OCI-LY7 (cell line): ENCODE data around the gene TMEM41A. TPM values are rescaled to one million over a fixed set of nuclear protein-coding genes. Genes with fewer than 3 reads are reported as not detected.
"Not testable (repeated sequence)": the region's sequence is repeated elsewhere in the genome, so short reads cannot be mapped to it uniquely, and the experiment has no call there.

ENCODE experiments used
- BruUV-seq: library from RNA; stranded (reverse); fragments of 400-500 nt; replicated peaks from 2 replicates; lab custom pipeline; 2021; lab: Mats Ljungman, UMichigan
- CTCF ChIA-PET: fragments of 300-600 bp; sonication (Branson Sonifier 250); formaldehyde crosslinking; loops from one replicate; lab custom pipeline; 2022; ENCODE audit warnings: antibody characterized with exemption; ENCODE audit not compliant: unreplicated experiment; lab: Charles Lee
- POLR2A ChIA-PET: fragments of 300-600 bp; sonication (Branson Sonifier 250); formaldehyde crosslinking; loops from one replicate; lab custom pipeline; 2022; ENCODE audit warnings: antibody characterized with exemption; lab: Charles Lee
- DNase-seq: peaks from one replicate; pipeline ENCODE4 v3.0.0-alpha.2; 2015; ENCODE audit warnings: low spot score
- H2AFZ ChIP-seq: fragments of 200-600 bp; sonication (generic), shearing (Covaris generic); 2 replicates; pipeline ENCODE4 v1.6.1; 2014; ENCODE audit warnings: mild to moderate bottlenecking, antibody characterized with exemption, low read length, moderate library complexity
- H3K27ac ChIP-seq: fragments of 200-600 bp; sonication (generic); 2 replicates; pipeline ENCODE4 v1.5.1; 2014; ENCODE audit warnings: mixed run types, low read depth, mild to moderate bottlenecking, moderate library complexity, low read length, inconsistent platforms; ENCODE audit not compliant: poor library complexity, severe bottlenecking
- H3K36me3 ChIP-seq: fragments of 200-600 bp; sonication (generic); 2 replicates; pipeline ENCODE4 v1.6.1; 2014; ENCODE audit warnings: mild to moderate bottlenecking, antibody characterized with exemption, low read length, moderate library complexity, mixed read lengths; ENCODE audit not compliant: insufficient read depth
- H3K4me1 ChIP-seq: fragments of 200-600 bp; sonication (generic); 2 replicates; pipeline ENCODE4 v1.5.1; 2014; ENCODE audit warnings: mild to moderate bottlenecking, low read length; ENCODE audit not compliant: insufficient read depth, poor library complexity, severe bottlenecking
- H3K4me2 ChIP-seq: fragments of 200-600 bp; sonication (generic); 2 replicates; pipeline ENCODE4 v1.6.1; 2014; ENCODE audit warnings: mild to moderate bottlenecking, low read length
- H3K4me3 ChIP-seq: fragments of 200-600 bp; sonication (generic); 2 replicates; pipeline ENCODE4 v1.5.1; 2014; ENCODE audit warnings: mild to moderate bottlenecking, low read depth, low read length; ENCODE audit not compliant: poor library complexity, severe bottlenecking
- H3K79me2 ChIP-seq: fragments of 200-600 bp; sonication (generic); 2 replicates; pipeline ENCODE4 v1.6.1; 2016; ENCODE audit warnings: low read depth, mild to moderate bottlenecking, low read length, moderate library complexity, mixed read lengths; ENCODE audit not compliant: insufficient read depth
- H3K9me2 ChIP-seq: fragments of 200-600 bp; sonication (generic); 2 replicates; pipeline ENCODE4 v1.6.1; 2016; ENCODE audit warnings: mild to moderate bottlenecking, low read length, mixed read lengths; ENCODE audit not compliant: insufficient read depth
- H3K9me3 ChIP-seq: fragments of 200-600 bp; sonication (generic); 2 replicates; pipeline ENCODE4 v1.6.1; 2014; ENCODE audit warnings: mild to moderate bottlenecking, mixed run types, low read length, mixed read lengths
- H4K20me1 ChIP-seq: fragments of 200-600 bp; sonication (generic); 2 replicates; pipeline ENCODE4 v1.6.1; 2014; ENCODE audit warnings: mild to moderate bottlenecking, antibody characterized with exemption, low read length, moderate library complexity, mixed read lengths; ENCODE audit not compliant: insufficient read depth
- EZH2phosphoT487 ChIP-seq: fragments of 200-600 bp; sonication (generic); IDR thresholded peaks from 2 replicates; pipeline ENCODE4 v1.6.1; 2018; ENCODE audit warnings: low read depth, borderline replicate concordance, mild to moderate bottlenecking, mixed run types, antibody characterized with exemption, low read length, moderate library complexity, mixed read lengths
- intact Hi-C: fragments of 100-400 bp; cut with micrococcal nuclease; formaldehyde crosslinking; loops from one replicate; pipeline ENCODE4 v1.10.0; 2022; ENCODE audit not compliant: unreplicated experiment
- total RNA-seq, 2 experiments: library from RNA; depleted of rRNA in 1 of 2; stranded (reverse); fragments of >200 nt in 1 of 2; shearing (Covaris generic) in 1 of 2; gene quantifications; 2 replicates each; pipeline ENCODE4 v1.2.3, GENCODE V29; 2014 to 2022
- TF ChIP-seq, protein P1 (sequence below): fragments of 200-600 bp; sonication (generic); conservative IDR thresholded peaks from 2 replicates; pipeline ENCODE4 v1.5.1; 2014; ENCODE audit warnings: mild to moderate bottlenecking, antibody characterized with exemption, low read length, moderate library complexity, mixed read lengths

The TMEM41A gene
- total RNA-seq, 2 experiments from 2014 or later = 7.0 to 11.0 TPM

DNA sequence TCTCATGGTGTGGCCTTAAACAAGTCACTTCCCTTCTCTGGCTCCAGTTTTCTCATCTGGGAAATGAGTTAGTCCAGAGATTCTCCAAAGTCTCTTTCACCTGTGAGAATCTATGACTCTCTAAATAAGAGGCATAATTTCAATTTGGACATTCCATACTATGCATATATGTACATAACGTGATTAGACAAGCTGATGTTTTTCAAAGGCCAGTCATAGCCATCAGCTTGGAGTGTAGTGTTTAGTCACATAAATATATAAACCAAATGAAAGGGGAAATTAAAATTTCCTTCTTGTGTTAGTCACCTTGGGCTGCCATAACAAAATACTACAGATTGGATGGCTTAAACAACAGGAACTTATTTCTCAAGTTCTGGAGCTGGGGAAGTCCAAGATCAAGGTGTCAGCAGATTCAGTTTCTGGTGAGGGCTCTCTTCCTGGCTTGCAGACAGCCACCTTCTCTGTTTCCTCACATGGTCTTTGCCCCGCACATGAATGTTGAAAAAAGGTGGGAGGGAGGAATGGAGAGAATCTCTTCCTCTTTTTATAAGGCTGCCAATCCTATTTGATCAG is 19.4 kb downstream of the TMEM41A start:
- H3K36me3 ChIP-seq = no peaks in the 10 kb centered on the region
- no peaks in the 10 kb centered on the region for H4K20me1 ChIP-seq
- TF ChIP-seq, protein P1, sequence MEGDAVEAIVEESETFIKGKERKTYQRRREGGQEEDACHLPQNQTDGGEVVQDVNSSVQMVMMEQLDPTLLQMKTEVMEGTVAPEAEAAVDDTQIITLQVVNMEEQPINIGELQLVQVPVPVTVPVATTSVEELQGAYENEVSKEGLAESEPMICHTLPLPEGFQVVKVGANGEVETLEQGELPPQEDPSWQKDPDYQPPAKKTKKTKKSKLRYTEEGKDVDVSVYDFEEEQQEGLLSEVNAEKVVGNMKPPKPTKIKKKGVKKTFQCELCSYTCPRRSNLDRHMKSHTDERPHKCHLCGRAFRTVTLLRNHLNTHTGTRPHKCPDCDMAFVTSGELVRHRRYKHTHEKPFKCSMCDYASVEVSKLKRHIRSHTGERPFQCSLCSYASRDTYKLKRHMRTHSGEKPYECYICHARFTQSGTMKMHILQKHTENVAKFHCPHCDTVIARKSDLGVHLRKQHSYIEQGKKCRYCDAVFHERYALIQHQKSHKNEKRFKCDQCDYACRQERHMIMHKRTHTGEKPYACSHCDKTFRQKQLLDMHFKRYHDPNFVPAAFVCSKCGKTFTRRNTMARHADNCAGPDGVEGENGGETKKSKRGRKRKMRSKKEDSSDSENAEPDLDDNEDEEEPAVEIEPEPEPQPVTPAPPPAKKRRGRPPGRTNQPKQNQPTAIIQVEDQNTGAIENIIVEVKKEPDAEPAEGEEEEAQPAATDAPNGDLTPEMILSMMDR = no peak
- no peak for TF ChIP-seq EZH2phosphoT487
- no peak for DNase-seq
- H3K27ac ChIP-seq = no peak overlapping the region
- no peaks in the 10 kb centered on the region for H3K9me3 ChIP-seq
- BruUV-seq = no TSS peak
- no peak overlapping the region for H3K4me3 ChIP-seq
- no peaks in the 10 kb centered on the region for H3K9me2 ChIP-seq
- H3K4me2 ChIP-seq = no peak overlapping the region
- no peaks in the 10 kb centered on the region for H3K79me2 ChIP-seq
- CTCF ChIA-PET = no interaction called here
- peaks cover 3% of the 10 kb centered on the region for H3K4me1 ChIP-seq
- intact Hi-C loops = no loop called here
- no peak overlapping the region for H2AFZ ChIP-seq
- POLR2A ChIA-PET = interaction anchor here (0.6 to 0.7 kb wide), 4 partner anchors 9 to 1690 kb away, joined by 3 read pairs; no protein-coding TSS in a partner anchor

DNA sequence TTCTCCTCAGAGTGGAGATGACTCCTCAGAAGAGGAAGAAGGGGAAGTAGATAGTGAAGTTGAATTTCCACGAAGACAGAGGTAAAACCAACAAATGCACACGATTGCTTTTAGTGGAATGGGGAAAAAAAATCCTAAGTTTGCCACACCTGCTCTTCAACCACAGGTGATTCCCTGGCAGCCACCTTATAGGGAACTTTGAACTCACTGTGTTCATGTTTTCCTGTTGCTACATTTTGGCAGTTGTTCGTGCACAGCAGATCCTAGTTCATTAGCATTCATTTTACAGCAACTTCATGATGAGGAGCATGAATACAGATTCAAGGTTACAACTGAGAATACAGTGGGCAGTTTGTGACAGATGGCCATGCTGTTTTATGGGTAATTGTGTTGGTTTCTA is 21.5 kb downstream of the TMEM41A start:
- Histone ChIP-seq H2AFZ (no peak overlapping the region), H3K27ac (no peak overlapping the region), H3K4me3 (no peak overlapping the region), H3K9me3 (no peaks in the 10 kb centered on the region), H3K4me2 (no peak overlapping the region), H4K20me1 (no peaks in the 10 kb centered on the region), H3K4me1 (no peaks in the 10 kb centered on the region), H3K79me2 (no peaks in the 10 kb centered on the region), H3K36me3 (no peaks in the 10 kb centered on the region), H3K9me2 (no peaks in the 10 kb centered on the region)
- intact Hi-C loops = no loop called here
- TF ChIP-seq EZH2phosphoT487 = no peak
- TF ChIP-seq, protein P1 = no peak
- POLR2A ChIA-PET = interaction anchor here (1.6 kb wide), 1 partner anchor 75 kb away, joined by 3 read pairs; the partner anchor contains the start of gene LIPH
- BruUV-seq = no TSS peak
- CTCF ChIA-PET = no interaction called here
- DNase-seq = no peak

DNA sequence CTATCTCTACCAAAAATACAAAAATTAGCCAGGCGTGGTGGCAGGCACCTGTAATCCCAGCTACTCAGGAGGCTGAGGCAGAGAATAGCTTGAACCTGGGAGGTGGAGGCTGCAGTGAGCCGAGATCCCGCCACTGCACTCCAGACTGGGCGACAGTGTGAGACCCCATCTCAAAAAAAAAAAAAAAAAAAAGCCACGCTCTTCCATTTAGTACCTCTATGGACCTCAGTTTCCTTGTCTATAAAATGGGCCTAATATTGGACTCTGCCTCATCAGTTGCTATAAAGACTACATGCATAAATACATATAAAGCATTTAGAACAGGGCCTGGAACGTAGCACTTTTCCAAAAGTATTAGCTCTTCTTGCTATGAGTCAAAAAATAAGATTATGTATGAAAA is 23.9 kb downstream of the TMEM41A start:
- intact Hi-C loops, H2AFZ ChIP-seq, POLR2A ChIA-PET, H3K9me2 ChIP-seq, H3K27ac ChIP-seq, H3K4me2 ChIP-seq, H3K79me2 ChIP-seq, H3K9me3 ChIP-seq, BruUV-seq, H3K4me3 ChIP-seq, H3K4me1 ChIP-seq, CTCF ChIA-PET, H3K36me3 ChIP-seq, DNase-seq, H4K20me1 ChIP-seq: not testable (repeated sequence)
